GM10248 (cell line): Measurements from ENCODE around the gene TMEM247.
A peak's percentile ranks its signal among the peaks of the same experiment; 100 is the strongest.

Experiments used
- CTCF ChIA-PET: fragments of 300-600 bp; sonication (Branson Sonifier 250); formaldehyde crosslinking; extraction: SDS; loops from one replicate; lab custom pipeline; 2021; ENCODE audit warnings: antibody characterized with exemption; lab: Yijun Ruan, JAX
- POLR2A ChIA-PET: fragments of 350-650 bp; sonication (Branson Sonifier 250); formaldehyde crosslinking; extraction: SDS; loops from one replicate; lab custom pipeline; 2020; ENCODE audit warnings: antibody characterized with exemption; lab: Yijun Ruan, JAX
- DNase-seq: peaks from one replicate; pipeline ENCODE4 v3.0.0; 2012; ENCODE audit errors: extremely low spot score
- CTCF ChIP-seq: IDR thresholded peaks from 2 replicates; pipeline ENCODE4 v1.5.1; 2012; ENCODE audit warnings: mild to moderate bottlenecking, low read depth; ENCODE audit errors: extremely low read depth, missing control alignments, control extremely low read depth

TMEM247 gene

GRCh38 chr2:46490521-46491141, 11.3 kb downstream of the TMEM247 start:
- POLR2A ChIA-PET = no interaction called here
- peak; percentile 53 for TF ChIP-seq CTCF
- CTCF ChIA-PET = interaction anchor here (1.0 to 2.3 kb wide), 12 partner anchors 10 to 844 kb away, joined by 3 to 13 read pairs (median 4); no protein-coding TSS in a partner anchor
- DNase-seq = peak; percentile 75

- CTCF ChIA-PET = interaction anchor here (1.1 to 2.3 kb wide), 3 partner anchors 11 to 26 kb away, joined by 3 to 6 read pairs (median 4); no protein-coding TSS in a partner anchor
- TF ChIP-seq CTCF = no peak
- no peak for DNase-seq
- POLR2A ChIA-PET = no interaction called here
Measured at GRCh38 chr2:46492301-46492700, 12.9 kb downstream of the TMEM247 start.

GRCh38 chr2:46493241-46493970, 14.0 kb downstream of the TMEM247 start:
- CTCF ChIA-PET = interaction anchor here (0.9 to 1.8 kb wide), 6 partner anchors 10 to 157 kb away, joined by 3 to 7 read pairs (median 4); no protein-coding TSS in a partner anchor
- DNase-seq = peak; percentile 80
- no peak for TF ChIP-seq CTCF
- POLR2A ChIA-PET = no interaction called here

DNA sequence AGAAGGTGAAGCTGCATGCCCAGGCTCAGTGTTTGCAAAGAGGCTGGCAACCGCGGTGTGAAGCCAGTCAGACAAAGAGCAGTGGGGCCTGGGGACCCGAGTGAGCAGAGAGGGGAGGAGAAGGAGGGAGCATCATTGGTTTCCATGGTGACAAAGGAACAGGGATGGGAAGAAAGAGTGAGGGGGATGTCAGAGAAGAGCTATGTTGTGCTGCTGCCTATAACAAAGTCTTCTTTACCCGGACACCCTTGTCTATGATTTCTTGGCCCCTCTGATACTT, 14.5 kb downstream of the TMEM247 start:
- TF ChIP-seq CTCF = no peak
- no peak for DNase-seq
- POLR2A ChIA-PET = no interaction called here
- CTCF ChIA-PET = interaction anchor here (0.9 to 1.8 kb wide), 4 partner anchors 11 to 156 kb away, joined by 3 to 7 read pairs (median 4); no protein-coding TSS in a partner anchor

- CTCF ChIA-PET = interaction anchor here (1.0 to 1.8 kb wide), 6 partner anchors 10 to 156 kb away, joined by 3 to 7 read pairs (median 3); no protein-coding TSS in a partner anchor
- TF ChIP-seq CTCF = no peak
Measured at GRCh38 chr2:46494596-46494995, 15.2 kb downstream of the TMEM247 start.

GRCh38 chr2:46495231-46496030, 16.1 kb downstream of the TMEM247 start:
- DNase-seq = no peak
- TF ChIP-seq CTCF = no peak
- POLR2A ChIA-PET = interaction anchor here (0.6 kb wide), 1 partner anchor 1288 kb away, joined by 7 read pairs; no protein-coding TSS in a partner anchor
- CTCF ChIA-PET = interaction anchor here (1.0 to 1.3 kb wide), 3 partner anchors 11 to 155 kb away, joined by 3 to 4 read pairs (median 3); no protein-coding TSS in a partner anchor

More at GRCh38 chr2:46494596-46494995, 15.2 kb downstream of the TMEM247 start:
- DNase-seq = no peak
- POLR2A ChIA-PET = no interaction called here
